Effector CD8-positive, alpha-beta T cell (primary cell): ENCODE measurements around the gene KRT81.
"Not testable (repeated sequence)": the region's sequence is repeated elsewhere in the genome, so short reads cannot be mapped to it uniquely, and the experiment has no call there.

Experiments used
- DNase-seq: peaks from one replicate; lab custom pipeline; 2025; lab: John Stamatoyannopoulos, UW

The KRT81 gene

GRCh38 chr12:52274521-52275120 is 16.7 kb downstream of the KRT81 start, which contains the start of gene KRT86:
Gene KRT86 (plus strand): TSS chr12:52274645. CDS start chr12:52301917, 27,272 bp downstream.
- no peak for DNase-seq

DNA sequence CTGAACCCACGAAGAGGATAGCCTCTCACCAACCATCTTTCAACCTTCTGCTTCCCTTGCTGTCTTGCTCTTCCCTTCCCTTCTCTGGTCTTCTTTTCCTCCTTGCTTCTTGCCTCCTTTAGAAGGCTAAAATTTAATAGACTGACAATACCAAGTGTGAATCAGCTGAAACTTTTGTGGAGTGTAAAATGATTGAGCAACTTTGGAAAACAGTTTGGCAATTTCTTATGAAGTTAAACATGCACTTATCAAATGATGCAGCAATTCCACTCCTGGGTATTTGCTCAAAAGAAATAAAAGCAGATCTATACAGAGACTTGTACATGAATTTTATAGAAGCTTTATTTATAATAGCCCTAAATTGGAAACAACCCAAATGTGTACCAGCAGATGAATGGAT is 20.2 kb downstream of the KRT81 start:
- DNase-seq, result no peak

- no peak for DNase-seq
Measured at GRCh38 chr12:52270541-52271070, 20.7 kb downstream of the KRT81 start.

GRCh38 chr12:52268212-52268611 is 23.1 kb downstream of the KRT81 start:
- DNase-seq, result no peak

DNA sequence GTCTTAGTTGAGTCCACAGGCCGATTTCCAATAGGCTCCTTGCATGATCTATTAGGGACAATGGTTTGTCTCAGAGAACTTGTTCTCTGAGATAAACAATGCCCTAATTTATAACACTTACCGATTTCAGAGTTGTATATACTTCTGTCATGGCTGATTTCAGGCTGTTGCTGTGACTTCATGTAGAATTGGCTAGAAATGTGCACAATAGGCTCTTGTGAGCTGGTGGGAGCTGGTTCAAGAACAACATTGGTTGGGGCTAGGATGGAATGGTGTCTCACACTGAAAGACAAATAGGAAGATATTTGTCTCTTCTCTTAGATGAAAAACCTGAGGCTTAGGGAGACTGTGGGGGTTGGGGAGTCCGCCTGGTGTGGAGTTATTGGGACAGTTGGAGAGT is 23.6 kb downstream of the KRT81 start:
- DNase-seq, result no peak

GRCh38 chr12:52267266-52267665 is 24.1 kb downstream of the KRT81 start:
- no peak for DNase-seq

DNA sequence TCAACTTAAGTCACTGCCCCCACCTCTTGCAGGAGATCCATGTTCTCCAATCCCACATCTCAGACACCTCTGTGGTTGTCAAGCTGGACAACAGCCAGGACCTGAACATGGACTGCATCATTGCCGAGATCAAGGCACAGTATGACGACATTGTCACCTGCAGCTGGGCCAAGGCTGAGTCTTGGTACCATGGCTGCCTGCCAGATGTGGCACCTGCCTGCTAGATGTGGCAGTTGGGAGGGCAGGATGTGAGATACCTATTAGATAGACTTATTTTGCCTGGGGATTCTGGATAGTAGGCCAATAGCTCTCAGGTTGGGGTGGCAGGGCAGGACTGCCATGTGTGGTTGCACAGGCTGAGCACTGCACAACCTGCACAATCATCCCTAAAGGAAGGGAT is 24.8 kb downstream of the KRT81 start:
- DNase-seq, result no peak

GRCh38 chr12:52264435-52264825 is 26.9 kb downstream of the KRT81 start:
- no peak for DNase-seq

DNA sequence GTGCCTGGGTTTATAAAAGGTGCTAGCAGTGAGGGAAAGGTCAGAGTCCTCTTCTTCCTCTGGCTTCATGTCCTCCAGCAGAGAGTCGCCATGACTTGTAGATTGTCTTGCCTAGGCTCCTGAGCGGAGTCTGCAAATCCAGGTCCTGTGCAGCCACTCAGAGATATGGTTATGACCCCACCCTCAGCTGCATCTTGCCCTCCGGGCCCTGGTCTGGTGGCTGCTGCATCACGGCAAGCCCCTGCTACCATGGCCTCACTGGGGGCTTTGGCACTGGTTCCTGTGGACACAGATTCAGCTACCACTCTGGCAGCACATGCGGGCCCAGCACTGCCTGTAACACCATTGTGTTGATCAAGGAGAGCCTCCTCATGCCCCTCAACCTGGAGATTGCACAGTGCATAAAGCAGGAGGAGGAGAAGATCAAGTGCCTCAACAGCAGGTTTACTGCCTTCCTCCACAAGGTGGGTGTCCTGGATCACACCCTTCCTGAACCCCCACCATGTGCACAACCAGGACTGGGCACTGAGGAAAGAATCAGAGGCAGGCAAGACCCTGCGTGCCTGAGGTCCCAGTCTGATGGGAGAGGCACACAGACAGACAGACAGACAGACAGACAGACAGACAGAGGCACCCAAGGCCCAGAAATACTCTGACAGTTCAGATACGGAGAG is 27.4 kb downstream of the KRT81 start:
- DNase-seq, result no peak

GRCh38 chr12:52262286-52262685 is 29.0 kb downstream of the KRT81 start:
- no peak for DNase-seq

DNA sequence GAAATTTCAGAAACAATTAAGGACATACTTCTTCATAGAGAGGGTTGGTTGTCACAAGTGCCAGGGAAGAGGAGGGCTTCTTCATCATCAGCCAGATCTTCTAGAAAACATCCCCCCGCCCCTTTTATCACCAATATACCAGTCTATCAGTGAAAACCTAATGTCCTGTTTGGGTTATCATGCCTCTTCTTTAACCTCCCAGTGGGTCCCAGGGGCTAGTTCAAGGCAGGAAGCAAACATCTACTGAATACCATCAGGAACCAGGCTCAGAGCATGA is 30.2 kb downstream of the KRT81 start:
- no peak for DNase-seq

GRCh38 chr12:52260361-52261207 is 30.8 kb downstream of the KRT81 start:
- no peak for DNase-seq

DNA sequence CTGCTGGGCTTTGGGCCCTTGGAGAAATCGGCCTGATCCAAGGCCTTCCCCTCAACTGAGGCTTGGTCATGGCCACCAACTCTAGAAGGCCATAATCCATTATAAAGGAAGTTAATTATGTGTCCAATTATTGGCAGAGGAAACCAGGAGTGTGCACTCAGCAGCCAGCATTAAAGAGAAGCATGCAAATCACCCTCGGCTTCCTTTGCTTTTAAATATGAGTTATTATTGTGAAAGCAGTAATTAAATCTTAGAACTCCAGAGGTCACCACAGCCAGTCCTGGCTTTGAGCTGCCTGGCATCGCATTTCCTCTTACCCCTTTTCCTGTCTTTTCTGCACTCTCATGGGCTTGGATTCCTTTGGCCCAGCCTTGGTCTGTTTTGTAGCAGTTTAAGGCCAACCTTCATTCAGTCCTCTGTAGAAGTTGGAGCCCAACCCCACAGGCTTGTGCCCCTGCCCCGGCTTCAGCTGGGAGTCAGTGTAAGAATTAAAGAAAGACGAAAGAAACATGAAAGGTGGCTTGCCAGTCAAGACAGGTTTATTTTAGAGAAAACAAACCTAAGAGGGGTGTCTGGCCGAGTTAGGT is 31.6 kb downstream of the KRT81 start:
- DNase-seq, result no peak

DNA sequence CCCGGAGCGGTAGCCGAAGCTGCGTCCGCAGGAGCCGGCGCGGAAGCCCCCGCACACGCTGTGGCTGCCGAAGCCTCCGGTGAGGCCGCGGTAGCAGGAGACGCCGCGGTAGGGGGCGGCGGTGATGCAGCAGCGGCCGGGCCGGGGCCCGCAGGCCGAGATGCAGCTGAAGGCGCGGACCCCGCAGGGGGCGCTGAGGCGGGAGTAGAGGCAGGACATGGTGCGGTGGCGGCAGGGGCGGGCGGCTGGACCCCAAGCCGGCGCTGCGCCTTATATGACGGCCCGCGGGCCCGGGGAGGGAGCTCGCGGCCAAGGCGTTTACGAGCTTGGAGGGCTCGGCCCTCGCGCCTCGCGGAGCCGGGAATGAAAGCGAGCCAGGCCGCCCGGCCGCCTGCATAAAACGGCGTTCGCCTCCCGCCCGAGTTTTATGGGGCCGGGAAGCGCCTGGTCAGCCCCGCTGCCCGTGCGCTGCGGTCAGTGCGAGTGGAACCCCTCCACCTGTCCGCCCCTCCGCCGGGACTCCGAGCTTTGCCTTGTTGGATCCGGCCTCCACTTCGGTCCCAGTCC is 32.9 kb downstream of the KRT81 start:
- DNase-seq, result no peak

DNA sequence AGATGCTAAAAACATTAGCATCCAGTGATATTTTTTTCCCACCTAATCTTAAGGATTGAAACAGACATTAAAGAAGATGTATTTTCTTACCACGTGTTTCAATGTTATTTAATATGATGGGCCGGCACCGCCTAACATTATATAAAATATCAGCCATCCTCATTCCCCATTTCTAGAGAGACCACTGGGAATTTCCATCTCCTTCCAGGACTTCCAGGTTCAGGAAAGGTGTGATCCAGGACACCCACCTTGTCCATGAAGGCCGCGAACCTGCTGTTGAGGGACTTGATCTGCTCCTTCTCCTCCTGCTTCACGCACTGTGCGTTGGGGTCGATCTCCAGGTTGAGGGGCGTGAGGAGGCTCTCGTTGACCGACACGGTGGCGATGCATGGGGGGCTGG is 33.4 kb downstream of the KRT81 start:
- not testable (repeated sequence) for DNase-seq

GRCh38 chr12:52257074-52257551 is 34.2 kb downstream of the KRT81 start:
- no peak for DNase-seq

- DNase-seq, result no peak
Measured at GRCh38 chr12:52256584-52256935, 34.8 kb downstream of the KRT81 start.

GRCh38 chr12:52255926-52256583 is 35.3 kb downstream of the KRT81 start:
- no peak for DNase-seq

GRCh38 chr12:52254965-52255751 is 36.2 kb downstream of the KRT81 start:
- DNase-seq, result no peak

GRCh38 chr12:52254180-52254964 is 37.0 kb downstream of the KRT81 start:
- no peak for DNase-seq
